Activated T-helper 1 cell treated with Interleukin-2 at 50 U/mL for 16 hours (primary cell): Measurements from ENCODE around the gene SCN10A.

Experiments used
- DNase-seq: peaks from one replicate; pipeline ENCODE4 v3.0.0-alpha.2; 2020; ENCODE audit warnings: low read depth

The SCN10A gene

GRCh38 chr3:38773528-38773927 is 42.5 kb downstream of the SCN10A start:
- no peak for DNase-seq

GRCh38 chr3:38763569-38763968 is 52.4 kb downstream of the SCN10A start:
- DNase-seq, result no peak

DNA sequence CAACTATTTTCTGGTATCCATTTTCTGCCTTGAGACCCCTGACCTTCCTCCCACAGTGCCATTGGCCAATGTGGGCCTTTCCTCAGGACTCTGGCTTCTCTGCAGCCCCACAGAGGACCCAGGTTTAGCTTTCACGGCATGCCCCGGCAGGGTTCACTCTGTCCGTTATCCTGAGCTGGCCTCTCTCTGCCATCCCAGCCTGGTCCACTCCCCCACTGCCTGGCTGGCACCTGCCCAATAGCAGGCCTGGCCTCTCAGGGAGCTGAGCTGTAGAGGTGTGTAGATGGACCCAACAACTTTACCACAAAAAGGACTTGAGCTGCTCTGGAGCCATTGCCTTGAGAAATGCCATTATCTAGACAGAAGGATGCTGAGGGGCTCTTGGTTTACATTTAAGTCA is 57.5 kb downstream of the SCN10A start:
- no peak for DNase-seq

- DNase-seq, result no peak
These were observed 58.3 kb downstream of the SCN10A start for GRCh38 chr3:38757721-38758120.

- DNase-seq, result no peak
These were observed 59.1 kb downstream of the SCN10A start for GRCh38 chr3:38756892-38757291.

DNA sequence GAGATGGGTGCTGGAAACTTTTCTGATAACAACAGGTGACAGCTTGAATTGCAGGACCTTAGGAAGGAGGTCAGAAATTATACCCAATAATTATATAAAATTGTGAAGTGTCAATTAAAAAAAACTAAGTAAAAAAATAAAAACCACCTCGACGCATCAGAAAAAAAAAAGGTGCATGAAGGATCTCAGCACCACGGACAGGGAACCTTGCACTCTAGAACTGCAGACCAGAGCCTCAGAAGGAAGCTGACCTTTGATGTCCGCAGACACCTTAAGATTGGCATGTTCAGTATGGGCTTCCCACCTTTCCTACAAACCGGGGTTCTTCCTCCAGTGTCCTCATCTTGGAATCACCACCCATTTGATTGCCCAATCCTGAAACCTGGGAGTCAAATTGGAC is 60.9 kb downstream of the SCN10A start:
- DNase-seq, result no peak

DNA sequence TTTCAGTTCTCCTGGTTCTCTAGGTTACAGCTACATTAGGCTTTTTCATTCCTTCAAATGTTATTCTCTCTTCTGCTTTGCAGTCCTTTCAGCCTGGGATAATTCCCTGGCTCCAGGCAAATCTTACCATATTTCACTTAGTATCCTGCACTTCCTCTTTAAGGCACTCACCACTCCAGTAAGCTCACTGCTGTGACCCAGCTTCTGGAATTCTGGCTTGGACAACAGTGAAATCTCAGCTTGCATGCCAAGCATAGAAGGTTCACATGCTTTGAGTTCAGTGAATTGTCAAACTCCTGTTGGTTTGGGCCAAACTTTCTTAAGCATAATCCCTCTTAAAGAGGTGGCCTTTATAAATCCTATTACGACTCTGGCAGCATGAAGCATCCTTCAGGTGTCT is 69.4 kb downstream of the SCN10A start:
- DNase-seq, result no peak

DNA sequence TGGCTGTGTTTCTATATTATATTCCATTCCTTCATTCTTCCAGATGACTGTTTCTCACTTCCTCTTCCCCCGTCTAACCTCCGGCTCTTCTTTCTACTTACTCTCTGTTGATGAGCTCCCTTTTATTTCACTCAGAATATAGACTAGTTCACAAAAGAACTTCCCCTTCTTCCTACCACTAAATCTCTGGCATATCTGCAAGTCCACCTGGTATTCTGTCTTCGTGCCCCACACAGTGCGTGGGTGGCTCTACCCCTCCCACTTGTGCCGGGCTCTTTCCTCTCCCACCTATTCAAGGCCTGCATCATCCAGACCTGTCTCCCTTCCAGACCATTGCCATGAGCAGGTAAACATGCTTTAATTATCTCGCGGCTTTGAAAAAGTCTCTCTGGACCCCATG is 73.0 kb downstream of the SCN10A start:
- DNase-seq, result no peak

GRCh38 chr3:38742550-38742949 is 73.5 kb downstream of the SCN10A start:
- DNase-seq, result no peak

DNA sequence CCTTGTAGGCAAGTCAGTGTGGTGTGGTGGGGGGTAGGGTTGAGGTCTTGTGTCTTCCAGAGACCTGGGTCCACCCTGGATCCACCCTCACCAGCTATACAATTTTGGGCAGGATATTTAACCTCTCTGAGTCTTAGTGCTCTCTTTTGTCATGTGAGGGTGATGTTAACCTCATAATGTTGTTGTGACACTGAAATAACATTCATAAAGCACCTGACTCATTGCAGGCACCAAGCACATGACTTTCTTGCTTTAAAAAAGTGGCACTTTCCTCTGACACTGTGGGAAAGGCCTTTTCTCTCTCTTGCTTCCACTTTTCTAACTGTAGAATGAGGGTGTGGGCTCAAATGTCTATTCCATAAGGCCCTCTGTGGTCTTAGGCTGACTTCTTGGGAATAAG is 75.5 kb downstream of the SCN10A start:
- DNase-seq, result no peak

DNA sequence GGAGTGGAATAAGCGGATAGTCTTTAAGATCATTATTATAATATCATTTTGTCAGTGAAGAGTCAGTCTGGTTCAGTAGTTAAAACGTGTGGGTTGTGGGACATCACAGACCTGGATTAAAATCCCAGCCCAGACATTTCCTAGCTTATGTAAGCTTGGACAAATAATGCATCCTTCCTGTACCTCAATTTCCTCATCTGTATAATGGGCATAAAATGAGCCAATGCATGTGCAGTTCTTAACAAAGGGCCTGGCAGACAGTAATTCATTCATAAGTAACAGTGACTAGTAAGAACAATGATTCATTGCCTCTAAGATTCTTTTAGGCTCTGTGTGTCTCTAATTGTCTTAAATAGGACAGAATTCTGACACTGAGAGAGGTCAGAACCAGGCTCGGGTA is 76.1 kb downstream of the SCN10A start:
- no peak for DNase-seq

DNA sequence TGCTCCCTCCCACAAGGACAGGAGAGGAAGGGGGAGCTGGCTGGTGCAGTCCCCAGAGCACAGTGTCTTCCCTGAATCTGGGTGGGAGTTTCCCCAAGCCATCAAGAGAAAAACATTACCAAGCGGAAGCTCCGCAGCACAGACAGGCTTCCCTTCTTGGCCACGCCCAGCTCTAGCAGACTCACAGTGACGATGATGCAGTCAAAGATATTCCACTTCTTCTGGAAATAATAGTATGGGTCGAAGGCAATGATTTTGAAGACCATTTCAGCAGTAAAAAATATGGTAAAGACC is 76.7 kb downstream of the SCN10A start:
- no peak for DNase-seq

- no peak for DNase-seq
These were observed 77.2 kb downstream of the SCN10A start for GRCh38 chr3:38738630-38739395.

GRCh38 chr3:38731522-38731921 is 84.5 kb downstream of the SCN10A start:
- no peak for DNase-seq

DNA sequence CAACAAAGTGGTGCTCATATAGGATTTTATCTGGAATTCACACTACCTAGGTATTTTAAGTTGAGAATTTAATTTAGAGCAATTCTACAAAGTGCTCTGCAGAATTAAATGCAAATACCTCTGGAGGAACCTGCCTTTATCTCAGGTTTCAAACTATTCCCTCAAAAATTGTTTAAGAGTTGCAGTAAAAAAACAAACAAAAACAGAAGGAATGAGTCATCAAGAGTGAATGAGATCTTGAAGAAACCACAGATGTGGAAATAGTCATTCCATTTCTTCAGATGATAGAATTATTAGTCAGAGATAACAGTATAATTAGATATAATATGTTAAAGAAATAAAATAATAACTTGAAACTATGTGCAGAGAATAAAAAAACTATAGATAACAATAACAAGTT is 85.7 kb downstream of the SCN10A start:
- no peak for DNase-seq

- DNase-seq, result no peak
These were observed 88.0 kb downstream of the SCN10A start for GRCh38 chr3:38728008-38728407.

DNA sequence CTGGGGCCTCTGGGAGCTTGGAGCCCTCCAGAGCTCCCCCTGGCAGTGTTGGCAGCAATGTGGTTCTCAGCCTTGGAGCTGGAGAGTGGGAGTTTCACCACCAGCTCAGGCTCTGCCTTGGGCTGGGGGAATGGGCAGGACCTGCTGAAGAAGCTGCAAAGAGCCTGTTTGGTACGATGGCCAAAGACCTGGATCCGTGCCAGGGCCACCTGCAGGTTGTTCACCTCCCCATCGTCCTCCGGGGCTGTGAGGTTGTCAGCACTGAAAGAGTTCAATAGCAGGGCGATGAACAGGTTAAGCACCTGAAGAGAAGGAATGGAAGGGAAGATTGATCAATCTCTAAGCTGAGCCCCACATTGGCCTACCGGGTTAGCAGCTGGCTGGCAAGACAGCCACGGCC is 89.3 kb downstream of the SCN10A start:
- DNase-seq, result no peak

DNA sequence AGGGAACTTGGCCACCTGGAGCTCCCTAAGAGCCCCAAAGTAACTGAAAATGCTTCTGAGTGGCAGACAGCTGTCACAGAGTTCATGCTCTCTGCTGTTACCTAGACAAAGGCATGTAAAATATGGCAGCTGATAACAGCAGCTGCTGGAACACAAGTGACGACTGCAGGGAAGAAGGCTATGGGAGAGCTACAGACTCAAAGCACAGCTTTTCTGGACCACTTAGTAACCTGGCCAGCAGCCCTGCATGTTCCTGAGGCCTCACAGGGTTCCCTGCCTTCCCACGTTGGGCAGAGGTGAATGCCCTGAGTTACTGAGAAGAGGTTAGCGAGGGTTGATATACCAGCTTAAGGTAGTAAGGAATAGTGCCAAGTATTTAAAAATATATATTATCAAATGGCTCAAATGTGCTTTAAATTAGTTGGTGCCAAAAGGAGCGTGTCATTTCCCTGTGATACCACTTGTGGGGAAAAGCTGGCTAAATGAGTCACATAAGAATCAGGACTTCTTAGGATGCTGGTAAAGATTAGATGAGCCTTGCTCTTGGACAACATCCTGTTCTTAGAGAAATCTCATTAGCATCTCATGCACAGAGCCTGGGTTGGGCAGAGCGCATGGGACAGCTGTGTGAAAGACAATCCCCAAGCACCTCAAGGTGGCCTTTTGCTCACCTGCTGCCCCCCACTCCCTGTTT is 90.1 kb downstream of the SCN10A start:
- DNase-seq, result no peak

DNA sequence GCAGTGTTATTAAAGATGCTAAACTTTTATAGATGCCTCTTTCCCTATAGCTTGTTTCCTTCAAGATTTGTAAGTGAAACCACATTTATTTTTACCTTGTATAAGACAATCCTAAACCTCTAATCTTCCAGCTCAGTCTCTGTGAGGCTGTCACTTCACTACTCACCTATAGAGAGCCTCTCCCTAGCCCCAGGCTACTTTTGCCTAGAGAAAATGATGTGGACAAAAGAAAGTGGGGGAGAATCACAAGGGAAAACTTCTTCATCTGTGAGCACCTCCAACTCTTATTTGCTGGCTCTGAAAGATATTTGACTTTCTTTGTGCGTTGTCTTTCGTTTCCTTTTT is 91.7 kb downstream of the SCN10A start:
- no peak for DNase-seq

- no peak for DNase-seq
These were observed 92.2 kb downstream of the SCN10A start for GRCh38 chr3:38723569-38724391.

DNA sequence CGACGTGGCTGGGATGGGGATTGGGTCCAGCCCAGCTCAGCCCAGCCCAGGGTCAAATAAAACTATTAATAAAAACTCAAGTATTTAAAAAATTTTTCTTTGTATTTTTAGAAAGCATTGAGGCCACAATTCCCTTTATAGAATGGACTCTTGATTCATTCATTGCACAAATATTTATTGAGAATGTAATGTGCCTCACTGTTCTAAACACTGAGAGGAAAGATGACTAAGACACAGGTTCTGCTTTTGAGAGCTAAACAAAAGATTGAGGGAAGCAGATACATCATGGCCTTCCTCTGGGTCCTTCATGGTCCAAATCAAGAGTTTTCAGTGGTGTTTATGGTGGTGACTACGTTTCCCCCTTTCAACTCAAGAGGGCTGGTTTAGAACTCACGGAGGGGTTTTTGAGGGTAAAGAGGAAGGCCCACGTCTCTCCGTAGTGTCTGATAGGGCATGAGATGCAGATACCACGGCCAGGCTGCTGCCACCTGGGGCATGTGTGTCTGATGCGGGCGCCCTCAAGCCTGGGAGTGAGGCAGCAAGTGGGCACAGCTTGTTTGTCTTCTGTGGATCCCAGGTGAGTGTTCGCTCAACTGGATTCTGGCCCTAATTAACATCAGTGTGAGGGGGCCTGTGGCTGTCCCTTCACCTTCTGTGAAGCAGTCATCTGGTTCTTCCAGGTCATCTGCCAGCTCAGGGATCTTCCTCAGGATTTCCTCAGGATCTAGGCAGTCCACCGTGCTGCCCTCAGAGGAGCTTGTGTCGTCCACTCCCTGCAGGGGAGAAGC is 93.0 kb downstream of the SCN10A start:
- DNase-seq, result no peak

DNA sequence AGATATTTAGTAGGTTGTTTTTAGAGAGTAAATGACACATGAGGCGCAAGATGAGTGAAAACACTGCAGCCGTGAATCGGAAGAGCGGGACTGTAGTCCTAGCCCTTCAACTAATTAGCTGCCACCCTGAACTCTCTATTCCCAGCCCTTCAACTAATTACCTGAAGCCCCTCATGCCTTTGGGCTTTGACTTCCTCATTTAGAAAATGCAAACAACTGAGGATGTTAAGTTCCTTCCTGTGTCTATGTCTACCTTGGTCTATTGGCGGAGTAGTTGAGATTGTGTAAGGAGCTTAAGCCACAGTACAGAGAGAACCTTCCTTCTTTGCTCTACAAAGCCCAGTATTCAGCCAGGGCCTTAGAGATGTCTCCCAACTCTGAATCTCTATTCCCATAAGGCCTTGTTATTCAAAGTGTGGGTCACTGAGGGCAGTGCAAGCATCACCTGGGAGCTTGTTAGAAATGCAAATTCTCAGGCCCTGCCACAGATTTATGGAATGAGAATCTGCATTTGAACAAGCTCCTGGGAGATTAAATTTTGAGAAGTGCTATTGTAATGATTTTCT is 94.7 kb downstream of the SCN10A start:
- no peak for DNase-seq
